Forelimb muscle (tissue), 1 donor: ENCODE results near the gene NTM. TPM values are rescaled to one million over a fixed set of nuclear protein-coding genes. Genes with fewer than 3 reads are reported as not detected.
"Not testable (repeated sequence)": the region's sequence is repeated elsewhere in the genome, so short reads cannot be mapped to it uniquely, and the experiment has no call there.

ENCODE experiments used
- DNase-seq: peaks from one replicate; pipeline ENCODE4 v3.0.0-alpha.2; 2013; ENCODE audit warnings: low read depth
- polyA plus RNA-seq: library from polyadenylated mRNA; unstranded; fragments of 120-200 nt; gene quantifications from one replicate; pipeline ENCODE4 v1.2.1, GENCODE V29; 2013; ENCODE audit not compliant: insufficient read length

The NTM gene
- polyA plus RNA-seq, 1 donor, result 15.0 TPM

GRCh38 chr11:131668500-131669400, 298.3 kb downstream of the NTM start:
- no peak for DNase-seq

DNA sequence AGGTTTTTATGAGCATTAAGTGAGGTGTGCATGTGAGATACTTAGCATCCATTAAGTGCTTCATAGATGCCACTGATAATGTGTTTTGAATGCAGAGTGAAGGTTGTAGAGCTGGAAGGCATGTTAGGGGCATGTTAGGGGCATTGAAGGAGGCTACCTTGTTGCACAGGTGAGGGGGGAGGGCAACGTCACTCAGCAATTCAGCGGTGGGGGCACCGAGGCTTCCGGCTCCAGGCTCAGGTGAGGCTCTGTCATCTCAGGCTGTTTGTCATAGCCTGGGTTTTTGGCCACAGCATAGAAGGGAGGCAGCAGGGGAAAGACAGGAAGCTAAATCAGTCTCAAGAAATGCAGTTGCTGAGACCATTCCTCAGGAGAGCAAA, 299.0 kb downstream of the NTM start:
- no peak for DNase-seq

GRCh38 chr11:131670876-131671275, 300.5 kb downstream of the NTM start:
- no peak for DNase-seq

GRCh38 chr11:131671320-131671719, 300.9 kb downstream of the NTM start:
- no peak for DNase-seq

DNA sequence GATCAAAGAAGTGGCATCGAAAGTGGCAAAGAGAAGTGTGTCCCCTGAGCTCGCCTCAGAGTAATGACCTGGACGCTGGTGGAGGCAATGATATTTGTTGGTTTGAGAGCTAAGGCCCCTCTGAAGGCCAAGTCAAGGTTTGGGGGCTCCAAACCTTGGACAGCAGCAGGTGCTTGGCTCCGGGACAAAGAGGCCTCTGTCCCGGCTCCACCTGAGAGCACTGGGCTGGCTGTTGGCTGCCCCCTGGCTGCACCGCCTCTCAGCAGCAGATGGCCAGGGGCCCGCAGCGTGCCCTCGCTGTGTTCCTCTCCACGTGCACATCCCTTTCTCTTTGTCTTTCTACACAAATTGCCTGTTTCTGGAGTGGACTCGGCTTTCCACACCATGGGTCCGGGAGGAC, 301.3 kb downstream of the NTM start:
- no peak for DNase-seq

DNA sequence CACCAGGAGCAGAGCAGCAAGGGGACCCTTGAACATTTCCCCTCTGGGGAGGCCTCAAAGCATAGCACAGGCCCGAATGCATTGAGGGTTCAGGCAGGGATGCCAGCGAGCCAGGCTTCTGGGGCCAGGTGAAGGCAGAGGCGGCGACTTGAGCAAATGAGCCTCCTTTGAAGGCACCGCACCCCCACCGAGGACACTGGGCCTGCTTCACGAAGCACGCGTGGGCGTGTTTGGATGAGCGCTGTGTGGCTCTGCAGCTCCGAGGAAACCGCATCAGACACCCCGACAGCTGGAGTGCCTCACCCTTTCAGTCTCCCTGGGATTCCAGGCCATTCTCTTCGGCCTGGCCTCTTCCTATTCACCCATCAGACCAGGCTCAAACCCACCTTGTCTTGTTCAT, 301.8 kb downstream of the NTM start:
- no peak for DNase-seq

DNA sequence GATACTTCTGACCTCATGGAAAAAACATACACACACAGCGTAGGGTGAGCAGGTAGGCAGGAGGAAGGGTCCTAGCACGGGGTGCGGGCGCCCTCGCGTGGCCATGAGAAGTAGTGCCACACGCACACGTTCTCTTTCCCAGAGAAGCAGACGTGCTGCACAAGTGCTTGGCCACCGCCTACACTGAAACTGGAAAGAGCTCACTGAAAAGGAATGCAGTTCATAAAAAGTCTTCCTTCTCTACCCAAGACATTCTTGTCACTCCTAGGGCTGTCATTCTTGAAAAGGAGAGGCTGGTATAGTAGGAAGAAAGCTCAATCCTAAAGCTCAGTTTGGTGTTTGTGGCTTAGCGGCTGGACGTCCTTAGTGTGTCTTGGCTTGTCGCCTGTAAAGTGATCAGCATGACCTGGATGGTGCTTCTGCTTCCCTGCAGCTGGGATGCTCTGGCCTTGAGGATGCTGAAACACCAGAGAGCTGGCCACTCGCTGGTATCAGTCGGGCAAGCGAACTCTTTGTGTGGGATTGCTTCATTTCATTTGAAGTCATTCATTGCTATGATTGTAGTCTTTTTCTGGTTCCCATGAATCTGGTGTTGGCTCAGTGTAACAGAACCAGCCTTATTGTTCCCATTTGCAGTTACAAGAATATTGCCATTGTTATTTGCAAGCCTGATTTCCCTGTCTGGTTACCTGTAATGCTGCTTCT, 303.8 kb downstream of the NTM start:
- DNase-seq, result peak; percentile 28

GRCh38 chr11:131675121-131675888, 304.9 kb downstream of the NTM start:
- DNase-seq, result no peak

GRCh38 chr11:131677828-131678470, 307.5 kb downstream of the NTM start:
- no peak for DNase-seq

GRCh38 chr11:131678658-131679340, 308.4 kb downstream of the NTM start:
- DNase-seq, result no peak

DNA sequence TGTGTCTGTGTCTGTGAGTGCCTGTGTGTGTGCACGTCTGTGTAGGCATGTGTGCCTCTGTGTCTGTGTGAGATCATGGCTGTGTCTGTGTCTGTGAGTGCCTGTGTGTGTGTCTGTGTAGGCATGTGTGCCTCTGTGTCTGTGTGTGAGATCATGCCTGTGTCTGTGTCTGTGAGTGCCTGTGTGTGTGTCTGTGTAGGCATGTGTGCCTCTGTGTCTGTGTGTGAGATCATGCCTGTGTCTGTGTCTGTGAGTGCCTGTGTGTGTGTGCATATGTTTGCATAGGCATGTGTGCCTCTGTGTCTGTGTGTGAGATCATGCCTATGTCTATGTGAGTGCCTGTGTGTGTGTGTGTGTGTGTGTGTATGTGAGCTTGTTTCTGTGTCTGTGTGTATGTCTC, 310.0 kb downstream of the NTM start:
- DNase-seq, result not testable (repeated sequence)

DNA sequence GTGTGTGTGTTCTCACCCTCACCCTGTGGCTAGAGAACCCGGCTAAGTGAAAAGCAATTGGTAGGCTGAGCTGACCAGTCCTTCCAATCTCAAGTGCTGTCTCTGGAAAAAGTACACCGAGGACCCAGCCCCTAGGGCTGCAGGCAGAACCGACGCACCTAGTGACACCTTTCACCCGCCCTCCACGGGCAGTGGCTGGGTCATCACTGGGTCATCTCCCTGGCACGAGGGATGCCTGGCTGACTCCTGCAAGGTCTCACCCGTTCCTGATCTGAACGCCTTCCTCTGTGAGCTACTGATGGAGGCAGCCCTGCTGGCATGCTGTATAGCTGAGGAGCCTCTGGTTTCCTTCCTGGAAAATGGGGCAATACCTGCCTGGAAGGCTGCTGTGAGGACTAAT, 311.5 kb downstream of the NTM start:
- DNase-seq, result no peak

DNA sequence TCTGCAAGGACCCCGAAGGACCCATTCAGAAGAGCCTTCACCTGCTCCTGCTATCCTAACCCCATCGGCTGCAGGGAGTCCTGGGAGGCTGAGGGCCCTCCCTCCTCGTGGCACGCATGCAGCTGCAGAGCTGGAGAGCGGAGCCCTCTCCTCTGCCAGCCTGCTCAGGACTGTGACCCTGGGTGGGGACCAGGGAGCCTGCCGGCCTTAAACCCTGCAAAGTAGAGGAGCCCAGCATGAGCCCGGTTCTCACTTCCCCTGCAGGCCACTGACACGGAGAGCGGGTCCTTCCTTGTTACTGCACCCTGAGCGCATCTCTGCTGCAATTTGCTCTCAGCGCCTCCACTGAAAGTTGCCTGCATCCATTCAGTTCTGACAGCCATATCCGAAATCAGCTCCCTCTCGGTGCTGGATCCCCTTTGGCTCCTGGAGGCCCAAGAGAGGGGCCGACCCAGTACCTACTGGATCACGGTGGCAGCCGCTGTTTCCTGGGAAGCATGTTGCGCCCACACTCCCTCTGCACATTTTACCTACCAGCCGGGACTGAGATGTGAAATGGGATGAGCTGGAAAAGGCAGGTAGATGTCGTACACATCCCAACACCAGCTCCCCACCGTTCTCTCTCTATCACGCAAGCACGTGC, 312.1 kb downstream of the NTM start:
- no peak for DNase-seq

DNA sequence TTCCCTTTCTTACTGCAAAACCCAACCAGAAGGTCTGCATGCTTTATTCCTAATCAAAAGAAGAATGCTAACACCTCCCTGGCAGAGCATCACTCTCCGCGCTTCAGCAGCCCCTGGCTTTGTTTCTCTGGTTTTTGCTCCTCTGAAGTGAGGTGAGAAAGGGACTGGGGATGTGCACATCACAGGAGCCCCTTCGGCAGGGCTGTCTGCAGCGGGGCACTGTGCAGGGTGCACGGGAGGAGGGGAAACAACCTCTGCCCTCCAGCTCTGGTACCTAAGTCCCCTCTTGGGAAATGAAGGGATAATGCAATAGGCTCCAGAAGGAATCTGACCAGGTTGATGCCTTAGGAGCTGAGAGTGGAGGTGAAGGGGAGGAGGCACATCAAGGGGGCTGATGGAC, 312.7 kb downstream of the NTM start:
- DNase-seq, result no peak

GRCh38 chr11:131683666-131684065, 313.3 kb downstream of the NTM start:
- no peak for DNase-seq

- DNase-seq, result no peak
Measured at GRCh38 chr11:131684111-131685060, 314.0 kb downstream of the NTM start.

DNA sequence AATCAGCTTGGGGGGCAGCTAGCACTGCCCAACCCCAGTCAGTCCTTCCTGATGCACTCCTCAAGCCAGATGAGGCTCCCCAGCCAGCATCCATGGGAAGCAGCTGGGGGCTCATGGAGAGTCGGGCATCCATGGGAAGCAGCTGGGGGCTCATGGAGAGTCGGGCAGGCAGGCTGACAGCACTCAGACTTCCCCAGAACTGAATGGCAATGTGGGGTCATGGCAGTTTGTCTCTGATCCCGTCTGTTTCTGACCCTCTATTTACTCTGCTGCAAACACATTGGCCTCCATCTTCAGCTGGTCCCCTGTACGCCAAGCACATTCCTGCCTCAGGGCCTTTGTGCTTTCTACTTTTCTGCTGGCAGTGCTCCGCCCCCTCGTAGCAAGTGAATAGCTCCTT, 314.8 kb downstream of the NTM start:
- DNase-seq, result no peak

DNA sequence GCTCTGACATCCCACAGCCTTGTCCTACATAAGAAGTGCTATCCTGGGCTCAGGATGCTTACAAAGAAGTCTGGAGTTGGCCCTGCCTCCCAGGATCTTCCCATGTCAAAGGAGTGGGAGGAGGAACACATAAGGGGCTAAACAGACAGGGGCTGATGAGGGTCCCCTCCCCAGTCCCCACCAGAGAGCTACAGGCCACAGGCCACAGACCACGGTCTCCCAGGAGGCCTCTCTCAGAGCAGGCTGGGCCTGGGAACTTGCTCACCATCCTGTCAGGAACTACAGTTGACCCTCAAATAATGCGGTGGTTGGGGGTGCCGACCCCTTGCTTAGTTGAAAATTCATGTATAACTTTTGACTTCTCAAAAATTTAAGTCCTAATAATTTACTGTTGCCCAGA, 315.5 kb downstream of the NTM start:
- no peak for DNase-seq

GRCh38 chr11:131686836-131687235, 316.4 kb downstream of the NTM start:
- DNase-seq, result no peak
